Left lung (tissue), 10 donors: ENCODE results near the gene TBC1D24. TPM values are rescaled to one million over a fixed set of nuclear protein-coding genes. Genes with fewer than 3 reads are reported as not detected.
A peak's percentile ranks its signal among the peaks of the same experiment; 100 is the strongest.

Experiments
- ATAC-seq: fragments of 200-7000 bp; cut with Tn5 transposase; one replicate; pipeline ENCODE4 v1.9.1; 2020; ENCODE audit warnings: moderate library complexity
- DNase-seq, 4 donors: peaks; one replicate each; pipeline ENCODE4 v3.0.0-alpha.2; 2013 to 2020
- H3K27ac ChIP-seq, 2 donors: fragments of 200-600 bp; sonication (generic) in 1 of 2; one replicate each; pipeline versions ENCODE4 v1.5.0 to v1.8.0; 2020 to 2021
- H3K27me3 ChIP-seq, 2 donors: fragments of 200-600 bp; sonication (generic) in 1 of 2; one replicate each; pipeline versions ENCODE4 v1.5.0 to v1.8.0; 2020 to 2021
- H3K36me3 ChIP-seq, 2 donors: fragments of 200-600 bp; sonication (generic) in 1 of 2; one replicate each; pipeline versions ENCODE4 v1.5.0 to v1.8.0; 2020 to 2021
- H3K4me1 ChIP-seq, 2 donors: fragments of 200-600 bp; one replicate each; pipeline ENCODE4 v1.8.0; 2021
- H3K4me3 ChIP-seq, 2 donors: fragments of 200-600 bp; sonication (generic) in 1 of 2; one replicate each; pipeline versions ENCODE4 v1.5.0 to v1.8.0; 2020 to 2021; ENCODE audit warnings: mild to moderate bottlenecking in 1 of 2
- H3K9me3 ChIP-seq, 2 donors: fragments of 200-600 bp; sonication (generic) in 1 of 2; one replicate each; pipeline versions ENCODE4 v1.5.0 to v1.8.0; 2020 to 2021
- CTCF ChIP-seq, 2 donors: fragments of 200-600 bp; sonication (generic) in 1 of 2; IDR thresholded peaks; one replicate each; pipeline versions ENCODE4 v1.5.0 to v1.8.0; 2021; ENCODE audit warnings: antibody characterized with exemption in 2 of 2
- intact Hi-C, 2 donors: fragments of 100-400 bp; cut with DNase I; formaldehyde crosslinking; loops; one replicate each; pipeline versions ENCODE4 v1.11.2 to v1.14.2; 2022
- polyA plus RNA-seq, 6 donors: library from polyadenylated mRNA; unstranded; fragments of 120-200 nt; gene quantifications; one replicate each; pipeline ENCODE4 v1.2.1, GENCODE V29; 2013; ENCODE audit not compliant: insufficient read length in 6 of 6
- total RNA-seq, 2 donors: library from RNA; stranded (reverse); fragmentation: NEBNext Ultra II Directional; extraction: Animal tissue kit (Norgen Biotek cat#: 25700); gene quantifications; one replicate each; pipeline ENCODE4 v1.2.1, GENCODE V29; 2021
- donor health status: DM: no; HTN: yes; CAD: no.
- donor health status: DM: no; HTN: no; CAD: no.

Gene TBC1D24
- total and polyA plus RNA-seq, 8 donors, result 14.2 to 41.4 (median 17.9) TPM

GRCh38 chr16:2449118-2449517 is 25.8 kb upstream of the TBC1D24 start:
- peaks cover 0 to 95% of the 10 kb centered on the region in 2 donors for H3K36me3 ChIP-seq
- H3K9me3 ChIP-seq, result no peaks in the 10 kb centered on the region
- H3K27ac ChIP-seq, result no peak overlapping the region
- no peak overlapping the region for H3K4me3 ChIP-seq
- TF ChIP-seq CTCF (IDR thresholded peaks at IDR 0.05), result no peak
- no peaks in the 10 kb centered on the region for H3K4me1 ChIP-seq
- no peaks in the 10 kb centered on the region for H3K27me3 ChIP-seq
- ATAC-seq (no peak), DNase-seq (peak in 1 of 4 donors; percentile 45)
- intact Hi-C loops, result no loop called here

- ATAC-seq (no peak), DNase-seq (peak in 1 of 4 donors; percentile 56)
- intact Hi-C loops, result no loop called here
- no peak overlapping the region for H3K27ac ChIP-seq
- H3K9me3 ChIP-seq, result no peaks in the 10 kb centered on the region
- peaks cover 0 to 95% of the 10 kb centered on the region in 2 donors for H3K36me3 ChIP-seq
- H3K27me3 ChIP-seq, result no peaks in the 10 kb centered on the region
- no peaks in the 10 kb centered on the region for H3K4me1 ChIP-seq
- no peak for TF ChIP-seq CTCF (IDR thresholded peaks at IDR 0.05)
- H3K4me3 ChIP-seq, result no peak overlapping the region
These were observed 24.4 kb upstream of the TBC1D24 start for GRCh38 chr16:2450535-2450934.

- H3K4me3 ChIP-seq, result no peak overlapping the region
- H3K27ac ChIP-seq, result no peak overlapping the region
- intact Hi-C loops, result no loop called here
- no peaks in the 10 kb centered on the region for H3K4me1 ChIP-seq
- no peaks in the 10 kb centered on the region for H3K27me3 ChIP-seq
- H3K36me3 ChIP-seq, result peaks cover 0 to 95% of the 10 kb centered on the region in 2 donors
- no peak for TF ChIP-seq CTCF (IDR thresholded peaks at IDR 0.05)
- DNase-seq, result peak in 1 of 4 donors; percentile 61
- ATAC-seq, result no peak
- H3K9me3 ChIP-seq, result no peaks in the 10 kb centered on the region
These were observed 23.9 kb upstream of the TBC1D24 start for GRCh38 chr16:2450975-2451381.

GRCh38 chr16:2451851-2452320 is 23.0 kb upstream of the TBC1D24 start:
- ATAC-seq (no peak), DNase-seq (peak in 1 of 4 donors; percentile 53)
- H3K27ac ChIP-seq, result no peak overlapping the region
- TF ChIP-seq CTCF (IDR thresholded peaks at IDR 0.05), result no peak
- peaks cover 0 to 95% of the 10 kb centered on the region in 2 donors for H3K36me3 ChIP-seq
- H3K9me3 ChIP-seq, result no peaks in the 10 kb centered on the region
- H3K4me3 ChIP-seq, result no peak overlapping the region
- no peaks in the 10 kb centered on the region for H3K4me1 ChIP-seq
- no peaks in the 10 kb centered on the region for H3K27me3 ChIP-seq
- intact Hi-C loops, result no loop called here

- Histone ChIP-seq H3K36me3 (peaks cover 0 to 94% of the 10 kb centered on the region in 2 donors), H3K27ac (no peak overlapping the region), H3K4me1 (no peaks in the 10 kb centered on the region), H3K4me3 (no peak overlapping the region), H3K9me3 (no peaks in the 10 kb centered on the region), H3K27me3 (no peaks in the 10 kb centered on the region)
- intact Hi-C loops, result no loop called here
- no peak for TF ChIP-seq CTCF (IDR thresholded peaks at IDR 0.05)
- no peak for ATAC-seq
- DNase-seq, result no peak
These were observed 22.3 kb upstream of the TBC1D24 start for GRCh38 chr16:2452650-2453049.
